Stimulated activated naive CD4-positive, alpha-beta T cell (primary cell): Measurements from ENCODE around the gene KCNK17.

Experiments used
- DNase-seq, 6 experiments: peaks; one replicate each; lab custom pipeline; 2025; lab: John Stamatoyannopoulos, UW

Gene KCNK17

GRCh38 chr6:39314273-39314795 is at the start of gene KCNK17:
Gene KCNK17, minus strand, starts transcription at chr6:39314419. Its CDS starts 99 bp downstream, at chr6:39314320.
- no peak for DNase-seq

GRCh38 chr6:39363280-39363679 is 49.1 kb upstream of the KCNK17 start:
- DNase-seq = no peak

- no peak for DNase-seq
Observed at GRCh38 chr6:39362487-39362865, 48.3 kb upstream of the KCNK17 start.

GRCh38 chr6:39361657-39362486 is 47.7 kb upstream of the KCNK17 start:
- DNase-seq = peak in 4 of 6 experiments; percentile 2 to 26 (median 6)

GRCh38 chr6:39360378-39360777 is 46.2 kb upstream of the KCNK17 start:
- no peak for DNase-seq

- no peak for DNase-seq
Observed at GRCh38 chr6:39357998-39358686, 43.9 kb upstream of the KCNK17 start.

- DNase-seq = no peak
Observed at GRCh38 chr6:39353698-39354315, 39.6 kb upstream of the KCNK17 start.

- no peak for DNase-seq
Observed at GRCh38 chr6:39350723-39351505, 36.7 kb upstream of the KCNK17 start.

GRCh38 chr6:39348740-39349139 is 34.5 kb upstream of the KCNK17 start:
- DNase-seq = no peak

GRCh38 chr6:39347906-39348585 is 33.8 kb upstream of the KCNK17 start:
- peak in 5 of 6 experiments; percentile 1 to 33 (median 20) for DNase-seq

GRCh38 chr6:39347206-39347605 is 33.0 kb upstream of the KCNK17 start:
- no peak for DNase-seq

- DNase-seq = no peak
Observed at GRCh38 chr6:39344821-39345280, 30.6 kb upstream of the KCNK17 start.

- DNase-seq = no peak
Observed at GRCh38 chr6:39343396-39343870, 29.2 kb upstream of the KCNK17 start.

- no peak for DNase-seq
Observed at GRCh38 chr6:39342692-39343395, 28.6 kb upstream of the KCNK17 start.

GRCh38 chr6:39341937-39342336 is 27.7 kb upstream of the KCNK17 start:
- no peak for DNase-seq

GRCh38 chr6:39341352-39341751 is 27.1 kb upstream of the KCNK17 start:
- no peak for DNase-seq

GRCh38 chr6:39339868-39340550 is 25.8 kb upstream of the KCNK17 start:
- DNase-seq = no peak

- DNase-seq = no peak
Observed at GRCh38 chr6:39339096-39339867, 25.1 kb upstream of the KCNK17 start.

- no peak for DNase-seq
Observed at GRCh38 chr6:39338397-39338796, 24.2 kb upstream of the KCNK17 start.
